8988T (cell line): ENCODE data around the gene ZBTB22.
A peak's percentile ranks its signal among the peaks of the same experiment; 100 is the strongest.
"Not testable (repeated sequence)": the region's sequence is repeated elsewhere in the genome, so short reads cannot be mapped to it uniquely, and the experiment has no call there.

Experiments
- DNase-seq: peaks from one replicate; pipeline ENCODE4 v3.0.0; 2011

ZBTB22 gene

DNA sequence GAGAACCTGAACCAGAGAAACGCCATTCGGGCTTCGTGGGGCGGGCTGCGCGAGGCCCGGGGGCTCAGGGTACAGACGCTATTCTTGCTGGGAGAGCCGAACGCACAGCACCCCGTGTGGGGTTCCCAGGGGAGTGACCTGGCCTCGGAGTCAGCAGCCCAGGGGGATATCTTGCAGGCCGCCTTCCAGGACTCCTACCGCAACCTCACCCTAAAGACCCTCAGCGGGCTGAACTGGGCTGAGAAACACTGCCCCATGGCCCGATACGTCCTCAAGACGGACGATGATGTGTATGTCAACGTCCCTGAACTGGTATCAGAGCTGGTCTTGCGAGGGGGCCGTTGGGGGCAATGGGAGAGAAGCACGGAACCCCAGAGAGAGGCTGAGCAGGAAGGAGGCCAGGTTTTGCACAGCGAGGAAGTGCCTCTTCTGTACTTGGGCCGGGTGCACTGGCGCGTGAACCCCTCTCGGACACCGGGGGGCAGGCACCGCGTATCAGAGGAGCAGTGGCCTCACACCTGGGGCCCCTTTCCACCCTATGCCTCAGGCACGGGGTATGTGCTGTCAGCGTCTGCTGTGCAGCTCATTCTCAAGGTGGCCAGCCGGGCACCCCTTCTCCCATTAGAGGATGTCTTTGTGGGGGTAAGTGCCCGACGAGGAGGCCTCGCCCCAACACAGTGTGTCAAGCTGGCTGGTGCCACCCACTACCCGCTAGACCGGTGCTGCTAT is 39.7 kb downstream of the ZBTB22 start:
- no peak for DNase-seq

- DNase-seq = peak; percentile 84
These were observed 40.5 kb downstream of the ZBTB22 start, which contains the start of gene B3GALT4 for GRCh38 chr6:33276864-33277662. TSS of gene B3GALT4 (plus strand) at chr6:33277123. CDS start at chr6:33277420, 297 bp downstream.

- no peak for DNase-seq
These were observed 41.0 kb downstream of the ZBTB22 start for GRCh38 chr6:33276581-33276863.

GRCh38 chr6:33275795-33276580 is 41.6 kb downstream of the ZBTB22 start:
- not testable (repeated sequence) for DNase-seq

- DNase-seq = no peak
These were observed 43.3 kb downstream of the ZBTB22 start for GRCh38 chr6:33273924-33274902.

DNA sequence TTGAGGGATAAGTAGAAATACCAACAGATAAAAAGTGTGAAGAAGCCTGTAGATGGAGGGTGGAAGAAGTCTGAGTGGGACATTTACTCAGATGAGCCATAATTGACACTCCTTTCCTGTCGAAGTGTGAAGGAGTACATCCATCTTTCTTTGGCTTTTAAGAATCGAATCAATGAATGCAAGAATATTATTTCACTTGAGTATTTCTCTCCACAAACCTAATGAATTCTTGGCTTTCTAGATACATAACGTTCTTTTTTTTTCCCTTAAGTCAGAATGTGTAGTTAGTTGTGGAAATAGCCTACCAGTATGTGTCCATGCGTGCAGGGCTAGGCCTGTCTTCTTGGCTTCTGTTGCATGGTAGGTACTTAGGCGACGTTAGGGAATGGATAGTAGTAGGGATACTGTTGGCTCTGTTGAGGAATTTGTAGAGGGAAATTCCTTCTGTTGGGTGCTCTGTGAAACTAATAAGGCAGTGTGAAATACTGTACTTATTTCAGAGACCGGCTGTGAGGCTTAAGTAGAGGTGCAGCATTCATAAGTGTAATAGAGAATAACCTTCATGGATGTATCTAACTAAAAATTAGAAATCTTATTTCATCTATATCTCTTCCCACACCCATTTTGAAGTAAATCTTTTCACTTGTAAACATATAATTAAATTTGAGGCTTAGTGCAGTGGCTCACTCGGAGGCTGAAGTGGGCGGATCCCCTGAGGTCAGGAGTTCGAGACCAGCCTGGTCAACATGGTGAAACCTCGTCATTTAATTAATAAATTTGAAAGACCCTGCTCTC is 44.2 kb downstream of the ZBTB22 start:
- DNase-seq = no peak

- no peak for DNase-seq
These were observed 45.0 kb downstream of the ZBTB22 start for GRCh38 chr6:33272275-33273128.

DNA sequence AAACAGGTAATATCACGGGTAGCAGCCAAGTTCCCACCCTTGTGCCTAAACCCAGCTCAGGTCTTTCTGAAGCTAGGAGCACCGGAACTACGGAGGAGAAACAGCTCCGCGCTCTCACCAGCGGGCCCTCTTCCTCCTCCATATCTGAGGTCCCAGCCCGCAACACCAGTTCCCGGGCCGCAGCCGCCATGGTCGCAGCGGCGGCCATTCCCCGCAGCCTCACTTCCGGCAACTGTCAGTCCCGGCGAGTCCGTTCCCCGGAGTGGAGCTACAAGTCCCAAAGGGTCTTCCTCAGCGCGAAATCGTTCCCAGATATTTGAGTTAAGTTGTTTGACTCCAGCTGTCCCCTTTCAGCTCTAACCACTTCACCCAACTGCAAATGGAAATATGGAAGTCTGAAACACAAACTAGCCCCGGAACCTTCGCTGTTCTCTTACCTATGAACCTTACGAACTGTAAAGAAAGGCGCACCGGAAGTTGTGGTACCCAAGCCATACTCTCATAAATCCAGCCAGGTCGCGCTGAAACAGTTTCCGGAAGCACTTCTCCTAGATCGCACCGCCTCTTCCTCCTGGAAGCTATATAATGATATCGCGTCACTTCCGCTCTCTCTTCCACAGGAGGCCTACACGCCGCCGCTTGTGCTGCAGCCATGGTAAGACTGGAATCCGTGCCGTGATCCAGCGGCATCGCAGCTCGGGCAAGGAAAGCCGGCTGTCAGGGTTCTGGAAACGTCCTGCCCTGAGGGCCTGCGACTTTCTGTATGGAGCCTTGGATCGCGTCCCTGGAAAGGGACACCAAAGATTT is 45.9 kb downstream of the ZBTB22 start, which contains the start of the genes RPS18 and VPS52:
Gene RPS18, plus strand, starts transcription at position 608 of the 807 bp plus-strand sequence. Its CDS starts 45 bp downstream, at position 653.
Gene VPS52, minus strand, starts transcription at position 409 of the 807 bp plus-strand sequence. Its CDS starts 201 bp downstream, at position 208.
- DNase-seq = no peak

GRCh38 chr6:33271117-33271467 is 46.5 kb downstream of the ZBTB22 start:
- DNase-seq = no peak
